ENCODE data around the gene SYNGR2.

GRCh38 chr17:78219396-78220150, 51.2 kb downstream of the SYNGR2 start:
- TF ChIP-seq POLR2A (IDR thresholded peaks at IDR 0.05; ENCODE audit: low read length) (no peak), GATA1 (IDR thresholded peaks at IDR 0.05; ENCODE audit: low read depth, low read length) (no peak)
